Muscle layer of colon (tissue), 2 donors: Measurements from ENCODE around the gene ITLN1.
"Not testable (repeated sequence)": the region's sequence is repeated elsewhere in the genome, so short reads cannot be mapped to it uniquely, and the experiment has no call there.

ENCODE experiments used
- H3K27ac ChIP-seq: one replicate; pipeline ENCODE4 v1.7.0; 2013; ENCODE audit warnings: low read depth, mild to moderate bottlenecking, low read length, moderate library complexity
- H3K27me3 ChIP-seq, 2 donors: one replicate each; pipeline ENCODE4 v1.7.0; 2013; ENCODE audit warnings: low read length in 2 of 2, mild to moderate bottlenecking in 2 of 2; ENCODE audit not compliant: insufficient read depth in 2 of 2, control insufficient read depth in 1 of 2
- H3K36me3 ChIP-seq: one replicate; pipeline ENCODE4 v1.7.0; 2013; ENCODE audit warnings: mild to moderate bottlenecking, low read length; ENCODE audit not compliant: insufficient read depth
- H3K4me1 ChIP-seq: one replicate; pipeline ENCODE4 v1.7.0; 2013; ENCODE audit warnings: mild to moderate bottlenecking, low read length; ENCODE audit not compliant: insufficient read depth
- H3K4me3 ChIP-seq, 2 donors: one replicate each; pipeline ENCODE4 v1.7.0; 2013; ENCODE audit warnings: low read length in 2 of 2, low read depth in 1 of 2, mild to moderate bottlenecking in 1 of 2, moderate library complexity in 1 of 2
- H3K9ac ChIP-seq: one replicate; pipeline ENCODE4 v1.7.0; 2013; ENCODE audit warnings: low read length
- H3K9me3 ChIP-seq: one replicate; pipeline ENCODE4 v1.7.0; 2013; ENCODE audit warnings: mild to moderate bottlenecking, low read length
- donor health status: abdominal sarcoma.
- donor health status: Adenocarcinoma of cecum.

The ITLN1 gene

GRCh38 chr1:160881264-160881663, 3.7 kb downstream of the ITLN1 start:
- H3K36me3 ChIP-seq, H3K27me3 ChIP-seq, H3K9ac ChIP-seq, H3K27ac ChIP-seq, H3K4me1 ChIP-seq, H3K4me3 ChIP-seq, H3K9me3 ChIP-seq: not testable (repeated sequence)

GRCh38 chr1:160880216-160880615, 4.8 kb downstream of the ITLN1 start:
- H3K27me3 ChIP-seq, result no peaks in the 10 kb centered on the region
- no peaks in the 10 kb centered on the region for H3K36me3 ChIP-seq
- no peak overlapping the region for H3K9ac ChIP-seq
- no peak overlapping the region for H3K4me3 ChIP-seq
- H3K4me1 ChIP-seq, result no peaks in the 10 kb centered on the region
- no peak overlapping the region for H3K27ac ChIP-seq
- no peaks in the 10 kb centered on the region for H3K9me3 ChIP-seq

DNA sequence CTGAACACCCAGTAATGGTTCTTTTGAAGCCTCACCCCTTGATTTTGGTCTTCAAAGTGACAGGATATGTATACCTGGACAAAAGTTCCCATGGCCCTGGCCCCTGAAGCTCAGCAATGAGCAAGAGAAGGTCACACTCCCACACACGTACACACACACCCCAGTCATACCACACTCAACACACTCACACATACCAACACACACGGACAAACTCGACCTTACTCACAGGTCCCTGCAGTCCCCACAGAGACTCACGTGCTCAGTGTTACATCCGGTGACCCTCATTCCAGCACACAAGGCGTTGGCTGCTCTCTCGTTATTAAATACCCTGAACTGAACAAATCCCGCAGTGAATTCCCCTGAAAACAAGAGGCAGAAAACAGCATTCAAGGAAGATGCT, 5.9 kb downstream of the ITLN1 start:
- Histone ChIP-seq H3K9me3 (no peaks in the 10 kb centered on the region), H3K36me3 (no peaks in the 10 kb centered on the region), H3K4me1 (no peaks in the 10 kb centered on the region), H3K27me3 (no peaks in the 10 kb centered on the region), H3K4me3 (no peak overlapping the region), H3K9ac (no peak overlapping the region), H3K27ac (no peak overlapping the region)

DNA sequence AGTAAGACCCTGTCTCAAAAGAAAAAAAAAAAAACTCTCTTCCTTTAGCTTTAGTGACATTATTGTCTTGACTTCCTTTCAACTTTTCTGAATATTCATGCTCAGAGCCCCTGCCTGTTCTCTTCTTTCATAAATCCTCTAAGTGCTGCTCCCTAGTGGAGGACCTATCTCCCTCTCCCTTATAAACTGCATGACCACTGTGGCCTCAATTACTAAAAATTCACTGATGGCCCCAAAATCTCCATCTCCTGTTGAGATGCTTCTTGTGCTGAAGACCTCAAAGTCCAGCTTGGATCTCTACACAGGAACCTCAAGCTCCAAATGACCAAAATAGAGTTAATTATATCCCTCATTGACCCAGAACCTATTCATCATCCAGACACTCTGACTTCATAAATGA, 7.8 kb downstream of the ITLN1 start:
- Histone ChIP-seq H3K9me3 (no peaks in the 10 kb centered on the region), H3K4me3 (no peak overlapping the region), H3K4me1 (no peaks in the 10 kb centered on the region)

GRCh38 chr1:160876311-160876710, 8.7 kb downstream of the ITLN1 start:
- Histone ChIP-seq H3K4me1 (no peaks in the 10 kb centered on the region), H3K36me3 (no peaks in the 10 kb centered on the region), H3K4me3 (no peak overlapping the region), H3K9ac (no peak overlapping the region), H3K27me3 (no peaks in the 10 kb centered on the region), H3K9me3 (no peaks in the 10 kb centered on the region), H3K27ac (no peak overlapping the region)

More for the DNA sequence above, 7.8 kb downstream of the ITLN1 start:
- Histone ChIP-seq H3K36me3 (no peaks in the 10 kb centered on the region), H3K27ac (no peak overlapping the region), H3K27me3 (no peaks in the 10 kb centered on the region), H3K9ac (no peak overlapping the region)

DNA sequence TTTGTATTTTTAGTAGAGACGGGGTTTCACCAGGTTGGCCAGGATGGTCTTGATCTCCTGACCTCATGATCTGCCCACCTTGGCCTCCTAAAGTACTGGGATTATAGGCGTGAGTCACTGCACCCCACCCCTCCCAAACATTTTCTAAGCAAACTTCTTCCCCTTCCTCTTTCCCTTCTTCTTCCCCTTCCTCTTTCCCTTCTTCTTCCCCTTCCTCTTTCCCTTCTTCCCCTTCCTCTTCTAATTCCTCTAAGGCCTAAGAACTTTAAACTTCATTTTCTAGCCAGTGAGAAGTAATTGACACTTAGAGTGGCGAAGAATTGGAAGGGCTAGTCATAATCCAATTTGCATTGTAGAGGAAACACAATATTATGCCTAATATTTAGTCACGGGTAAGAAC, 9.4 kb downstream of the ITLN1 start:
- not testable (repeated sequence) for H3K27me3 ChIP-seq, H3K9ac ChIP-seq, H3K36me3 ChIP-seq, H3K9me3 ChIP-seq, H3K27ac ChIP-seq, H3K4me3 ChIP-seq, H3K4me1 ChIP-seq

DNA sequence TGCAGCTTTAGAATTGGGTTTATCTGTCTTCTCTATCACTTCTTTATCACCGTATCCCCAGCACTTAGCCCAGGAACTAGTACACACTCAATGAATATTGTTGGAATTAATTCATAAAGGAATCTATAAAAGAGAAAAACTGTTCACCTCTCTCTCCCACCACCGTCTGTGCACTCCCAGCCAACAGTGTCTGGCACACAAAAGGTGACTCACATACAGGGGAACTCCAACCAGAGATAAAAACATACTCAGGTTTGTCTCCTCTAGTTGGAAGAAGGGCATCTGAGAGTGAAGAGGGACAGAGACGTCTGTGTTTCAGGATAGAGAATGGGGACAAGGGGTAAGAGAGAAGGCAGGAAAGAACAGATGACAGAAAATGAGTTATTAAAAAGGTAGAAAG, 10.0 kb downstream of the ITLN1 start:
- Histone ChIP-seq H3K4me1 (no peaks in the 10 kb centered on the region), H3K4me3 (no peak overlapping the region), H3K27me3 (no peaks in the 10 kb centered on the region), H3K27ac (no peak overlapping the region), H3K9ac (no peak overlapping the region), H3K36me3 (no peaks in the 10 kb centered on the region), H3K9me3 (no peaks in the 10 kb centered on the region)

DNA sequence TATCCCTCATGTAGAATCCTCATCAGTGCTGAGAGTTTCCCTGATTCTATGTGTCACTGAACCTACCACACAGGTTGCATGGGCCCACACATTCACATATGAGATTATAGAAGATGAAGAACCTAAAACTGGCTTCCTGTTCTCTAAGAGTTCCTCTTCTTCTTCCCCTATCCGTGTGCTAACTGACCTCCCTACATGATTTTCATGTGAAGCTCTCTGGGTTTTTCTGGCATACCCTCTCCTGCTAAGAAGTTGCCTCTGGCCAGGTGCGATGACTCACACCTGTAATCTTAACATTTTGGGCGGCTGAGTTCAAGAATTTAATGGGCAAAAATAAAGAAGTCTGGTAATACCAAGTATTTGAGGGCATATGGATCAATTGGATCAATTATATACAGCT, 16.8 kb downstream of the ITLN1 start:
- Histone ChIP-seq H3K36me3 (no peaks in the 10 kb centered on the region), H3K9me3 (no peaks in the 10 kb centered on the region), H3K4me1 (no peaks in the 10 kb centered on the region), H3K27ac (no peak overlapping the region), H3K27me3 (no peaks in the 10 kb centered on the region), H3K4me3 (no peak overlapping the region), H3K9ac (no peak overlapping the region)

- not testable (repeated sequence) for H3K36me3 ChIP-seq, H3K9ac ChIP-seq, H3K4me1 ChIP-seq, H3K27ac ChIP-seq, H3K9me3 ChIP-seq, H3K27me3 ChIP-seq, H3K4me3 ChIP-seq
Observed at GRCh38 chr1:160867651-160868050, 17.3 kb downstream of the ITLN1 start.

DNA sequence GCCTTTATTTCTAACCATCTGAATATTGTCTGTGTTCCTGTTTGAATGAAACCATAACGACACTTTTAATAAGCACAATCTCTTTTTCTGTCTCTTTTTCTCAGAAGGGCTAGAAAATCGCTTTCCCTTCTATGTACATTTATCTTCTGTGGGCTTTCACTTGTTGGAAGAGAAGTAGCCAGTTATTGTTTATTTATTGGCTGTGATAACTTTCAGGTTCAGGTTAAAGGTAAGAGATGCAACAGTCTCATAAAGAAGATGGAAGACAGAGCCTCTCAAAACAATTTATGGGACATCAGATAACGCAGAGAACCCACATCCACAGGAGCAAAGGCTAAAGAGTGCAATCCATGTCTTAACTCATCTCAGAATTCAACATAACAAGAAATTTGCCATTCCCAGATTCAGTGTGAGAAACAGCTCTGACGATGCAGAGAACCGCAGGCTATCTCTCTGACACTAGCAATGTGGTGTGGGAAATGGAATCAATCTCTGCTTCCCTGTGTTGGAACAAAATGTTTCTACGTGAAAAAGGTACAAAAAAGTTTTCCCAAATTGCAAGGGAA, 18.2 kb downstream of the ITLN1 start:
- Histone ChIP-seq H3K27me3 (no peaks in the 10 kb centered on the region), H3K4me3 (no peak overlapping the region), H3K27ac (no peak overlapping the region), H3K9me3 (no peaks in the 10 kb centered on the region), H3K36me3 (no peaks in the 10 kb centered on the region), H3K4me1 (no peaks in the 10 kb centered on the region), H3K9ac (no peak overlapping the region)

GRCh38 chr1:160866001-160866694, 18.8 kb downstream of the ITLN1 start:
- H3K27me3 ChIP-seq, result no peaks in the 10 kb centered on the region
- H3K4me1 ChIP-seq, result no peaks in the 10 kb centered on the region
- no peaks in the 10 kb centered on the region for H3K36me3 ChIP-seq
- no peaks in the 10 kb centered on the region for H3K9me3 ChIP-seq
- no peak overlapping the region for H3K9ac ChIP-seq
- H3K4me3 ChIP-seq, result no peak overlapping the region
- no peak overlapping the region for H3K27ac ChIP-seq

DNA sequence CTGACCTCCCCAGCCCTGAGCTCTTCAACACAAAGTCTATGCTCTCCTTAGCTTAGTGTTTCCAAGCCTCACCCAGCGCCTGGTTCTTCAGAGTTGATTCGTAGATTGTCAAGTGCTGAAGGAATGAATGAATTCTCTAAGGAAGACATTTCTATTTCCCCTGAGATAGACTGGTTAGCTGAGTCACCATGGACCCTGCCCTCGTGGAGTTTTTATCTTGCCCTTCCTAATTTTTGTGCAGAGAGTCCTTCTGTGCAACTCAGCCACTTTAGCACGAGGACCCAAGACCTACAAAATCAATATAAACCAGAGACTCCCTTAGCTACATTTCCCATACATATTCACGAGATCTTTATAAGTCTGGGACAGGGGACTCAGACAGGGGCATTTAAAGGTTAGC, 19.6 kb downstream of the ITLN1 start:
- Histone ChIP-seq H3K9me3 (no peaks in the 10 kb centered on the region), H3K27me3 (no peaks in the 10 kb centered on the region), H3K36me3 (no peaks in the 10 kb centered on the region), H3K27ac (no peak overlapping the region), H3K9ac (no peak overlapping the region), H3K4me3 (no peak overlapping the region), H3K4me1 (no peaks in the 10 kb centered on the region)
